H1 (cell line): ENCODE measurements around the gene TP73. TPM values are rescaled to one million over a fixed set of nuclear protein-coding genes. Genes with fewer than 3 reads are reported as not detected.
A peak's percentile ranks its signal among the peaks of the same experiment; 100 is the strongest.

Source experiments
- CTCF ChIA-PET: fragments of 300-600 bp; sonication (Branson Sonifier 250); formaldehyde crosslinking; loops from one replicate; lab custom pipeline; 2021; ENCODE audit not compliant: partially characterized antibody; lab: Charles Lee
- POLR2A ChIA-PET: fragments of 300-600 bp; sonication (Branson Sonifier 250); formaldehyde crosslinking; loops from one replicate; lab custom pipeline; 2021; ENCODE audit warnings: inconsistent platforms; ENCODE audit not compliant: partially characterized antibody; lab: Charles Lee
- DNase-seq, 2 experiments: peaks; one replicate each; pipeline versions ENCODE4 v3.0.0 to v3.0.0-alpha.2; 2010 to 2022; ENCODE audit warnings: low spot score in 2 of 2, low read depth in 1 of 2, mixed read lengths in 1 of 2
- FAIRE-seq: peaks from 2 replicates; lab custom pipeline; 2011; peaks lifted over from hg19 to GRCh38; lab: Jason Lieb, UNC
- H2AFZ ChIP-seq: 2 replicates; pipeline ENCODE4 v1.8.1; 2012; ENCODE audit warnings: low read length, inconsistent platforms
- H2AK5ac ChIP-seq: 2 replicates; pipeline ENCODE4 v1.6.1; 2013; ENCODE audit warnings: low read depth, low read length
- H2BK120ac ChIP-seq: replicated peaks from 2 replicates; pipeline ENCODE3; 2013; ENCODE audit warnings: low read depth, low read length, inconsistent platforms
- H2BK12ac ChIP-seq: 2 replicates; pipeline ENCODE4 v1.6.1; 2013; ENCODE audit warnings: low read depth, low read length
- H2BK15ac ChIP-seq: 2 replicates; pipeline ENCODE4 v1.6.1; 2013; ENCODE audit warnings: low read length
- H2BK20ac ChIP-seq: 2 replicates; pipeline ENCODE4 v1.6.1; 2013; ENCODE audit warnings: low read length
- H2BK5ac ChIP-seq: 2 replicates; pipeline ENCODE4 v1.6.1; 2013; ENCODE audit warnings: low read depth, low read length
- H3K14ac ChIP-seq: 2 replicates; pipeline ENCODE4 v1.6.1; 2013; ENCODE audit warnings: inconsistent platforms; ENCODE audit not compliant: insufficient read length
- H3K18ac ChIP-seq: 2 replicates; pipeline ENCODE4 v1.6.1; 2013; ENCODE audit warnings: low read length; ENCODE audit errors: extremely low read depth
- H3K23ac ChIP-seq: 2 replicates; pipeline ENCODE4 v1.6.1; 2013; ENCODE audit warnings: inconsistent platforms; ENCODE audit not compliant: insufficient read length
- H3K23me2 ChIP-seq: 2 replicates; pipeline ENCODE4 v1.6.1; 2013; ENCODE audit warnings: low read depth, low read length
- H3K27ac ChIP-seq: 2 replicates; pipeline ENCODE4 v1.6.1; 2011; ENCODE audit warnings: low read depth, low read length, inconsistent platforms
- H3K27me3 ChIP-seq, 4 experiments: replicated peaks in 1 of 4; 1 replicate in 1 of 4; 2 replicates in 3 of 4; pipeline versions ENCODE4 v1.6.1 to v1.8.1; 2011 to 2013; ENCODE audit warnings: low read length in 3 of 4, mild to moderate bottlenecking in 3 of 4, inconsistent platforms in 2 of 4, mixed read lengths in 2 of 4, moderate library complexity in 1 of 4; ENCODE audit not compliant: control insufficient read depth in 3 of 4, insufficient read depth in 3 of 4; ENCODE audit errors: extremely low read depth in 1 of 4
- H3K36me3 ChIP-seq, 4 experiments: 2 replicates each; pipeline versions ENCODE4 v1.6.1 to v1.8.1; 2011 to 2013; ENCODE audit warnings: mild to moderate bottlenecking in 4 of 4, low read length in 3 of 4, moderate library complexity in 2 of 4, control low read depth in 1 of 4, inconsistent platforms in 1 of 4; ENCODE audit not compliant: insufficient read depth in 4 of 4, control insufficient read depth in 2 of 4
- H3K4ac ChIP-seq: replicated peaks from 2 replicates; pipeline ENCODE3; 2013; ENCODE audit warnings: low read length, low read depth, mixed read lengths, inconsistent platforms; ENCODE audit not compliant: insufficient read length
- H3K4me1 ChIP-seq, 4 experiments: replicated peaks in 1 of 4; 1 replicate in 1 of 4; 2 replicates in 3 of 4; pipeline versions ENCODE4 v1.6.1 to v1.8.1; 2011 to 2013; ENCODE audit warnings: low read length in 3 of 4, inconsistent platforms in 2 of 4, mixed read lengths in 1 of 4; ENCODE audit not compliant: insufficient read depth in 4 of 4, control insufficient read depth in 3 of 4
- H3K4me2 ChIP-seq, 2 experiments: 2 replicates each; pipeline versions ENCODE4 v1.6.1 to v1.8.1; 2011 to 2013; ENCODE audit warnings: low read depth in 2 of 2, low read length in 2 of 2, control low read depth in 1 of 2, inconsistent platforms in 1 of 2, mild to moderate bottlenecking in 1 of 2; ENCODE audit not compliant: insufficient read depth in 1 of 2
- H3K4me3 ChIP-seq, 4 experiments: fragments of 200-600, 300-600 bp in 1 of 4; sonication (generic), shearing (Covaris generic), sonication (Bioruptor Twin) in 1 of 4; 2 replicates each; pipeline versions ENCODE4 v1.5.1 to v1.8.1; 2011 to 2016; ENCODE audit warnings: low read length in 4 of 4, low read depth in 3 of 4, control low read depth in 2 of 4, inconsistent platforms in 2 of 4, mild to moderate bottlenecking in 2 of 4, mixed read lengths in 1 of 4, moderate library complexity in 1 of 4; ENCODE audit not compliant: insufficient read depth in 2 of 4; ENCODE audit errors: extremely low read depth in 1 of 4
- H3K56ac ChIP-seq: replicated peaks from 2 replicates; pipeline ENCODE3; 2013; ENCODE audit warnings: low read depth, mild to moderate bottlenecking, mixed read lengths, low read length, inconsistent platforms; ENCODE audit not compliant: insufficient read length
- H3K79me1 ChIP-seq: 2 replicates; pipeline ENCODE4 v1.6.1; 2013; ENCODE audit warnings: low read depth, low read length, control low read depth
- H3K79me2 ChIP-seq, 2 experiments: 2 replicates each; pipeline versions ENCODE4 v1.6.1 to v1.8.1; 2012 to 2013; ENCODE audit warnings: low read length in 2 of 2, mild to moderate bottlenecking in 2 of 2, inconsistent platforms in 1 of 2; ENCODE audit not compliant: insufficient read depth in 2 of 2, control insufficient read depth in 1 of 2
- H3K9ac ChIP-seq, 4 experiments: replicated peaks in 1 of 4; 1 replicate in 1 of 4; 2 replicates in 3 of 4; pipeline versions ENCODE4 v1.6.1 to v1.8.1; 2011 to 2013; ENCODE audit warnings: low read depth in 3 of 4, low read length in 3 of 4, control low read depth in 2 of 4, mild to moderate bottlenecking in 2 of 4, moderate library complexity in 2 of 4, inconsistent platforms in 1 of 4; ENCODE audit errors: extremely low read depth in 1 of 4
- H3K9me3 ChIP-seq, 2 experiments: 2 replicates each; pipeline versions ENCODE4 v1.6.1 to v1.8.1; 2012 to 2013; ENCODE audit warnings: mild to moderate bottlenecking in 2 of 2, moderate library complexity in 2 of 2, control low read depth in 1 of 2, inconsistent platforms in 1 of 2, low read depth in 1 of 2, low read length in 1 of 2, mixed read lengths in 1 of 2; ENCODE audit not compliant: insufficient read depth in 2 of 2
- H4K20me1 ChIP-seq, 2 experiments: replicated peaks in 1 of 2; 2 replicates each; pipeline versions ENCODE3 to v1.8.1; 2011 to 2013; ENCODE audit warnings: inconsistent platforms in 2 of 2, low read length in 2 of 2, mild to moderate bottlenecking in 1 of 2; ENCODE audit not compliant: insufficient read depth in 2 of 2, control insufficient read depth in 1 of 2
- H4K5ac ChIP-seq: 2 replicates; pipeline ENCODE4 v1.6.1; 2013; ENCODE audit warnings: low read length, low read depth, mixed read lengths, inconsistent platforms; ENCODE audit not compliant: insufficient read length
- H4K8ac ChIP-seq: 2 replicates; pipeline ENCODE4 v1.8.0; 2013; ENCODE audit warnings: mild to moderate bottlenecking, moderate library complexity, low read length, inconsistent platforms; ENCODE audit not compliant: insufficient read depth; ENCODE audit errors: extremely low read depth
- H4K91ac ChIP-seq: replicated peaks from 2 replicates; pipeline ENCODE3; 2013; ENCODE audit warnings: low read length, mixed read lengths, inconsistent platforms; ENCODE audit not compliant: insufficient read length
- POLR2A ChIP-seq, 2 experiments: IDR thresholded peaks; 1 replicate in 1 of 2; 2 replicates in 1 of 2; pipeline ENCODE4 v1.6.1; 2011; ENCODE audit warnings: low read depth in 2 of 2, low read length in 2 of 2, mild to moderate bottlenecking in 2 of 2; ENCODE audit errors: control extremely low read depth in 1 of 2
- POLR2AphosphoS5 ChIP-seq: IDR thresholded peaks from 2 replicates; pipeline ENCODE4 v1.6.1; 2011; ENCODE audit warnings: low read depth, low read length
- WGBS, 2 experiments: shearing (Covaris generic) in 1 of 2; methylation state at CpG; one replicate each; pipeline versions ENCODE4 v1.1.6 to v1.1.7; 2013 to 2015; ENCODE audit warnings: low lambda C conversion rate in 2 of 2, mixed read lengths in 2 of 2, inconsistent platforms in 1 of 2, low coverage in 1 of 2, missing lambda C conversion rate in 1 of 2; ENCODE audit not compliant: insufficient replicate concordance in 2 of 2, insufficient coverage in 1 of 2, insufficient read length in 1 of 2; ENCODE audit errors: extremely low coverage in 1 of 2, missing lambda C conversion rate in 1 of 2; 5-methylcytosine and 5-hydroxymethylcytosine counted together
- polyA plus RNA-seq, 7 experiments: library from polyadenylated mRNA; depleted of rRNA in 3 of 7; stranded (reverse) in 5 of 7; unstranded in 2 of 7; fragments of >200 nt in 5 of 7; fragments of 200-250 nt in 2 of 7; gene quantifications; 1 replicate in 5 of 7; 2 replicates in 1 of 7; 4 replicates in 1 of 7; pipeline versions ENCODE4 v1.2.1 to v1.2.3, GENCODE V29; 2011 to 2013; ENCODE audit warnings: missing spikeins in 2 of 7, mixed read lengths in 2 of 7
- total RNA-seq: library from RNA; stranded (reverse); fragmentation: NEBNext Ultra II Directional; extraction: Animal tissue kit (Norgen Biotek cat#: 25700); gene quantifications from 2 replicates; pipeline ENCODE4 v1.2.1, GENCODE V29; 2021

TP73 gene
- total and polyA plus RNA-seq, 2 of the 8 experiments (the other 6 are each of a cell fraction or from before 2014, with no cell fraction given) = 2.6 to 3.1 TPM

- Histone ChIP-seq H3K23me2 (no peaks in the 10 kb centered on the region), H3K36me3 (peaks cover 23 to 39% (median 36%) of the 10 kb centered on the region in 4 experiments), H3K4me1 (peaks cover 0 to 21% (median 9%) of the 10 kb centered on the region in 4 experiments; a peak in 6 of 7 replicates), H2AK5ac (no peak overlapping the region), H2BK12ac (no peak overlapping the region), H3K79me1 (no peaks in the 10 kb centered on the region; the same call in 1 of the 2 replicates), H3K56ac (no peak overlapping the region), H3K79me2 (no peaks in the 10 kb centered on the region), H3K4me2 (no peak overlapping the region), H2BK15ac (no peak overlapping the region), H3K14ac (no peak overlapping the region), H4K5ac (no peak overlapping the region), H3K27ac (no peak overlapping the region), H3K23ac (no peak overlapping the region), H4K20me1 (peaks cover 8 to 21% of the 10 kb centered on the region in 2 experiments), H4K8ac (no peak overlapping the region), H3K4ac (no peak overlapping the region), H3K27me3 (no peaks in the 10 kb centered on the region; a peak in 1 of 7 replicates), H2AFZ (no peak overlapping the region), H3K9me3 (no peaks in the 10 kb centered on the region), H4K91ac (no peak overlapping the region), H3K4me3 (no peak overlapping the region), H2BK20ac (no peak overlapping the region), H2BK5ac (no peak overlapping the region), H2BK120ac (no peak overlapping the region), H3K18ac (no peak overlapping the region), H3K9ac (no peak overlapping the region)
- DNase-seq (no peak), FAIRE-seq (no peak)
- ChIA-PET CTCF (interaction anchor here (1.0 to 1.6 kb wide), 5 partner anchors 9 to 54 kb away, joined by 3 to 8 read pairs (median 3); no protein-coding TSS in a partner anchor), POLR2A (interaction anchor here (0.9 to 5.8 kb wide), 5 partner anchors 11 to 81 kb away, joined by 3 to 84 read pairs (median 3); partner anchors contain the start of gene LRRC47)
- WGBS, 2 experiments = 88% methylated on average over 14 of the region's 14 CpGs; no CpG with 5 or more reads in 1 of the 2 experiments
- TF ChIP-seq POLR2A (IDR thresholded peaks at IDR 0.05; ENCODE audit: control extremely low read depth in 1 of 2, low read depth in 2 of 2, low read length in 2 of 2) (no peak), POLR2AphosphoS5 (peak; percentile 39)
These were observed 126.4 kb downstream of the TP73 start for GRCh38 chr1:3778590-3779264.
